Stimulated activated naive CD8-positive, alpha-beta T cell treated with anti-CD3 and anti-CD28 coated beads, Interleukin-15, Interleukin-2, amounts not matched to agents 100 ng/mL and 50 ng/mL, for 24 hours (primary cell): ENCODE data around the gene CCDC88B.

Source experiments
- H3K27ac Mint-ChIP-seq: one replicate; pipeline ENCODE4 v1.8.0; 2021; ENCODE audit warnings: mild to moderate bottlenecking, mixed read lengths
- H3K27me3 Mint-ChIP-seq: one replicate; pipeline ENCODE4 v1.8.0; 2021; ENCODE audit warnings: mixed read lengths
- H3K36me3 Mint-ChIP-seq: one replicate; pipeline ENCODE4 v1.8.0; 2021; ENCODE audit warnings: low read depth, mixed read lengths
- H3K4me1 Mint-ChIP-seq: one replicate; pipeline ENCODE4 v1.8.0; 2021; ENCODE audit warnings: low read depth, mixed read lengths
- H3K4me3 Mint-ChIP-seq: one replicate; pipeline ENCODE4 v1.8.0; 2021; ENCODE audit warnings: mild to moderate bottlenecking, mixed read lengths
- H3K9me3 Mint-ChIP-seq: one replicate; pipeline ENCODE4 v1.8.0; 2021; ENCODE audit warnings: mixed read lengths

CCDC88B gene

DNA sequence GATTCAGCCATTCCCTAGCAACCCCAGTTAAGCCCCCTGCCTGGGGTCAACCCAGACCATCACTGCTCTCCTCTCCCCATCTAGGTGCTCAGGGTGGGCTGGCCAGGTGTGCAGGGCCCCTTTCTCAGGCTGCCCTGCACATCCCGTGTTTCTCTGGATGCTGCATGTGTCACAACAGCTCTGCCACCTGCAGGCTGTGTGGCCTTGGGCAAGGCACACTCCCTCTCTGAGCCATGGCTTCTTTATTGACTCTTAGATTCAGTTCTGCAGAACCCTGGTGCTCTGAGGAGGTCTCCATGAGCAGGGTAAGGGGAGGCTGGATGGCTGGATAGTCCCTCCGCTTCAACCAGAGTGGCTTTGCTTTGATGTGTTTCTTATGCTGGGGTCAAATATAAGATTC is 43.6 kb downstream of the CCDC88B start:
- Mint-ChIP-seq H3K4me3 (no peak overlapping the region), H3K27me3 (no peaks in the 10 kb centered on the region), H3K36me3 (no peaks in the 10 kb centered on the region), H3K27ac (no peak overlapping the region), H3K9me3 (no peaks in the 10 kb centered on the region), H3K4me1 (peaks cover 19% of the 10 kb centered on the region)

DNA sequence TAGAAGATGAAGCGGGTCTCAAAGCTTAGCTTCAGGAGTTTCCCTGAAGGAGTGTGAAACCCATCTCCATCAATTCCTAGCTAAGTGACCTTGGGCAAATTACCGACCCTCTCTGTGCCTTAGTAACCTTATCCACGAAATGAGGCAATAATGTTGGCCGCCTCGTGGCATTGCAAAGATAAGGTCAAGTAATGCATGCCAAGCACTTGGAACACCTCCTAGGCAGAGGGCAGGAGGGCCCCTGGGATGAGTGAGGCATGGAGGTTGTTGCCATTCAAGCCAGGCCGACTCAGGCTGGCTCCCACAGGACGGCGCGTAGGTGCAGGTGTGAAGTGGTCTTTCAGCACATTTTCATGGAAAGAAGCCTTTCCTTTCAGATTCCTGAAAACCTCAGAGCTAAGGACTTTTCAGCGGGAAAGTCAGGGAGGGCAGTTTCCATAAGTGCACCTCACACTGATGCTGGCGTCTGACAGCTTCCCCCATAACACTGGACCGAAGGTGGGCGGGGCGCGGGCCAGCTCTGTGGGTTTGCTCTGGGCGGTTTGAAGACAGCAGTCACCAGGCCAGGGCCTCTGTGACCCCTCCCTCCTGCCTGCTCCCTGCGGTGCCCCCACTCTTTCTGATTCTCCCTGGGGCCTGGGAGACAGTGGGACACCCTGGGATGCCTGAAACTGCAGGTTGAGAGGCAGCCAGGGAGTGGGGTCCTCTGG is 44.2 kb downstream of the CCDC88B start:
- no peak overlapping the region for H3K4me3 Mint-ChIP-seq
- peaks cover 19% of the 10 kb centered on the region for H3K4me1 Mint-ChIP-seq
- H3K9me3 Mint-ChIP-seq: no peaks in the 10 kb centered on the region
- no peaks in the 10 kb centered on the region for H3K36me3 Mint-ChIP-seq
- no peaks in the 10 kb centered on the region for H3K27me3 Mint-ChIP-seq
- no peak overlapping the region for H3K27ac Mint-ChIP-seq

DNA sequence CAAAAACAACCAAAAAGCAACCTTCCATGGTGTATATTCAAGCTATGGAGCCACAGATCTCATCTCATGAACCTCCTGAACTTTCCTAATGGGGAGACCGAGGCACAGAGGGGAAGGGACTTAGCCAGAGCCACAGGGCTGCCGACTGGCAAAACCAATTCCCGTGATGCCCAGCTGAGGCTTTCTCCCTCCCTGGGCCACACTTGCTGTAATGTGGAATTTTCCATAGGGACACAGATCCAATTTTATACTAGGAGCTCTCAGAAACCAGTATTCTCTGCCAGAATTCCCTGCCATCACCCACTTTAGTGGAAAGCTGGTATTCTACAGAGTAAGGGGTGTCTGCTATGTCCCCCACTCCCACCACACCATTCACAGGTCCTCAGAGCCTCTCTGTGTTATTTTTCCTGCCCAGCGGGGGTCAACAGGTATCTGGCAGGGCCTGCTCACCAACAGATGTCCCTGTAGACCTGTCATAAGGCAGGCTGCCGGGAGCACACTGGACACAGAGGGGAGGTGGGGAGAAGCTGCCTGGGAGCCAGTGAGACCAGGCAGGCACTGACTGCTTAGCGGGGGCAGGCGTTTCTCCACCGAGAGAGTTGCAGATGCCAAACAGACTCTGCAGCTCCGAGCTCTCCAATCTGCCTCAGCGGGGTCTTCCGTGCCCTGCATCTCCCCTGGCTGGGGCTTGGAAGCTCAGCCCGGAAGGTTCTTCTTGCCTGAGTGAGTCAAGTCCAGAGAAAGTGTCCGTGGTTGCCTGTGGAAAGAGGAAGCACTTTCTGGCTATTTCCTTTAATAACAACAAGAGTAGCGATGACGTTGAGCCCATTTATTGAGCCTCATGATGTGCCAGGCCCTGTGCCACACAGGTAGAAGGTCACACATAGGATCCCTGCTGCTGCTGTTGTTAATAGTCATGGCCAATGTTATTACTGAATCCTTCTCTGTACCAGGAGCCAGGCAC is 45.3 kb downstream of the CCDC88B start:
- no peak overlapping the region for H3K27ac Mint-ChIP-seq
- no peak overlapping the region for H3K4me3 Mint-ChIP-seq
- no peaks in the 10 kb centered on the region for H3K27me3 Mint-ChIP-seq
- peaks cover 22% of the 10 kb centered on the region for H3K4me1 Mint-ChIP-seq
- no peaks in the 10 kb centered on the region for H3K36me3 Mint-ChIP-seq
- H3K9me3 Mint-ChIP-seq: peaks cover 7% of the 10 kb centered on the region

DNA sequence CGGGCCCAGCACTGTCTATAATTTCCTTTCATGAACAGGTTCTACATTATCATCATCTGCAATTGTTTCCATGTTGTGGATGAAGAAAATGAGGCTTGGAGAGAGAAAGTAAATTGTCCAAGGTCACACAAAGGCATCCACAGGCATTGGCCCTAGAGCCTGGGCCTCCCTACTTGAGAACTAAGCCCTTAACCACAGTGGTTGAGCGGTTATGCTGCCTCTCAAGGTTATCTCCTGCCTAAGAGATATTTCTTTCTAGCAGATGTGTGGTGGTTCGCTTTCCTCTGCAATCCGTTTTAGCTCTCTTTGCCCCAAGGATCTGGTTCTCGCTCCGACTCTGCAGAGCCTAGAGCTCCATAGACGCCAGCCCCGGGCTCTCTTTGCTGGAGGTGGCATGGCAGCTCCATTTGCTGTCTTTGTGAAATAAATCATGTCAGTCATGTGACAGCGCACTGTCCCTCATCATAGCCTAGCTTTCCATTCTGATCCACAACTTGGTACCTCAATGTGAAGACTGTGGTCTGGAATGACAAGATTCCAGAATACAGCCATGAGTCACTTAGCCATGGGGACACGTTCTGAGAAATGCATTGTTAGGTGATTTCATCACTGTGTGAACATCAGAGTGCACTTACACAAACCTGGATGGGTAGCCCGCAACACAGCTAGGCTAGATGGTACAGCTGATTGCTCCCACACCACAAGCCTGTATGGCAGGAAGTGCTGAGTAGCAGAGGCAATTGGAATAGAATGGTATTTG is 46.1 kb downstream of the CCDC88B start:
- H3K9me3 Mint-ChIP-seq: peaks cover 12% of the 10 kb centered on the region
- H3K36me3 Mint-ChIP-seq: no peaks in the 10 kb centered on the region
- H3K27me3 Mint-ChIP-seq: no peaks in the 10 kb centered on the region
- H3K4me1 Mint-ChIP-seq: peaks cover 29% of the 10 kb centered on the region
- no peak overlapping the region for H3K27ac Mint-ChIP-seq
- no peak overlapping the region for H3K4me3 Mint-ChIP-seq

DNA sequence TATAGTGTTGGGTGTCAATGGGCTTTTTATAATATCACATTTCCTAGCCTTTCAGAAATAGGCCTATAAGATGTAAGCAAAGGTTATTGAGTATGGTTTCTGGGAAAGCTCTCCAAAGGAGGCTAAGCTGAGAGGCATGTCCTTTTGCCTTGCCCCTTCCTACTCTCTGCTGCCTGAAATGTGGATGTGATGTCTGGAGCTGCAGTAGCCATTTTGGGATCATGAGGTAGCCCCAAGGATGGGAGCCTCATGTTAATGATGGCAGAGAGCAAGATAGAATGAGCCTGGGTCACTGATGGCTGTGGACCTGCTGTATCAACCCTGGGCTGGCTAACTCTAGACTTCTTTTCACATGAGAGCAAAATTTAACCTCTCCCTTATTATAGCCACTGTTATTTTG is 47.9 kb downstream of the CCDC88B start:
- Mint-ChIP-seq H3K4me3 (no peak overlapping the region), H3K27ac (no peak overlapping the region), H3K9me3 (peaks cover 12% of the 10 kb centered on the region), H3K4me1 (peaks cover 28% of the 10 kb centered on the region), H3K27me3 (no peaks in the 10 kb centered on the region), H3K36me3 (no peaks in the 10 kb centered on the region)

DNA sequence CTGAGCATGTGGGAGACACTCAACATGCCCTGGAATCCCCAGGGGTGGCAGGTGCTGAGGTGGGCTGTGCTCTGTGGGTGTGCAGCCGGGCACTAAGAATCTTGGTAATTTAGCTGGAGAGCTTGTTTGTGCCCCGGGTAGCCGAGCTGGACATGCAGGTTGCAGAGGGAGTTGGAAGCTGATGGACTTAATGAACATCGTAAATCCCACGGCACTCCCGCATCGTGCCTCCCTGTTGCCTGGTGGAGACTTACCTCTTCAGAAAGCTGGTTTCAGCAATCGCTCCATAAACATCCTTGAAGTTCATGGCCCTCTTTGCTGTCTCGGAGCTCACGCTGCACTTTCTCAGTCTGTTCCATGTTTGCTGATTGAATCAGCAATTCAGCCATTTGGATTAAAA is 48.9 kb downstream of the CCDC88B start:
- no peak overlapping the region for H3K27ac Mint-ChIP-seq
- no peak overlapping the region for H3K4me3 Mint-ChIP-seq
- H3K27me3 Mint-ChIP-seq: no peaks in the 10 kb centered on the region
- peaks cover 27% of the 10 kb centered on the region for H3K4me1 Mint-ChIP-seq
- no peaks in the 10 kb centered on the region for H3K36me3 Mint-ChIP-seq
- peaks cover 12% of the 10 kb centered on the region for H3K9me3 Mint-ChIP-seq

DNA sequence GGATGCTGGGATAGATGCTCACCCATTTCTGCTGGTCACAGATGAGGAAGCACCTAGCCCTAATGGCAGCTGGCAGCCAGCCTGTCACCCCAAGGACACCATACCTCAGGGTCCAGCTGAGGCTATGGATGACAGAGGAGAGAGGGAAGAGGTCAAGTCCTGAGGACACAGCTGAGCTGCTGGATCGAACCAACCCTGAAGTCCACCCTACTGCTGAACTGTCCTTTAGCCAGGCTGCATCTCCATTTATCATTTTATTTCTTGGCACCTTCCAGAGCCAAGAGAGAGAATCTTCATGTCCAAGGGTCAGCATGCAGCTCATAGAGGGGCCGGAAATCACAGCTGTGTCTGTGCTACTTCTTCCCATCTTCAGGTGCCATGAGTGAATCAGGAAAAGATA is 49.8 kb downstream of the CCDC88B start:
- peaks cover 27% of the 10 kb centered on the region for H3K4me1 Mint-ChIP-seq
- H3K4me3 Mint-ChIP-seq: no peak overlapping the region
- no peak overlapping the region for H3K27ac Mint-ChIP-seq
- no peaks in the 10 kb centered on the region for H3K27me3 Mint-ChIP-seq
- peaks cover 12% of the 10 kb centered on the region for H3K9me3 Mint-ChIP-seq
- H3K36me3 Mint-ChIP-seq: no peaks in the 10 kb centered on the region

DNA sequence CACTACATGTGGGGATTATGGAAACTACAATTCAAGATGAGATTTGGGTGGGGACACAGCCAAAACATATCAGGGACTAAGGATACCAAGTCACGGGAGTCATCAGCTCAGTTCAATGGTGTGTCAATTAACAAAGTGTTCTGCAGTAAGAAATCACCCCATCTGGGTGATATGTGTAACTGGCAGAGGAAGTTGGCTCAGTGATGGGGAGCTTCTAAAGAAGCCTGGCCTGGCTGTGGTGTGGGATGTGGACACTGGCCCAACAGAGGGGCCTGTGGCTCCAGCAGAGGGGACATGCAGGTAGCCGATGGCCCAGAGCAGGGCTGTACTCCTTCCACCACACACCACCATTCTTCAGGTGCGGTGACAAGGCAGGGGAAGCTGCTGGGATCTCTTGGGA is 50.6 kb downstream of the CCDC88B start:
- Mint-ChIP-seq H3K27ac (no peak overlapping the region), H3K36me3 (no peaks in the 10 kb centered on the region), H3K4me1 (peaks cover 27% of the 10 kb centered on the region), H3K9me3 (peaks cover 12% of the 10 kb centered on the region), H3K27me3 (no peaks in the 10 kb centered on the region), H3K4me3 (no peak overlapping the region)

DNA sequence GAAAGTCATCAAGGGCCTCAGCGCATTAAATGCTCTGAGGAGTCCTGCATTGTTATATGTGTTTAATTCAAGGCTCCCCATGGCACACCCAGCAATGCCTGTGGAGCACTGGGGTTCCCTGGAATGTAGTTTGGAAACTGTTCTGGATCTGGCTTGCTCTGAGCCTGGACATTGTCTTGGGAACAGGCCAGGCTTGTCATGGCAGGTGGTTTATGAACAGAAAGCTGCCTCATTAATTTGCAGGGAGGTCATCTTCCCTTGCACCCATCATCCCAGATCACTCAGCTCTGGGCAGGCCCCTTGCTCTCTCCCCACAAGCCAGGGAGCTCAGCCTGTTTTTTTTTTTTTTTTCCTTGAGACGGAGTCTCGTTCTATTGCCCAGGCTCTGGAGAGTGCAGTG is 51.8 kb downstream of the CCDC88B start:
- H3K36me3 Mint-ChIP-seq: no peaks in the 10 kb centered on the region
- H3K9me3 Mint-ChIP-seq: peaks cover 12% of the 10 kb centered on the region
- H3K4me1 Mint-ChIP-seq: peaks cover 21% of the 10 kb centered on the region
- H3K4me3 Mint-ChIP-seq: no peak overlapping the region
- no peaks in the 10 kb centered on the region for H3K27me3 Mint-ChIP-seq
- H3K27ac Mint-ChIP-seq: no peak overlapping the region

DNA sequence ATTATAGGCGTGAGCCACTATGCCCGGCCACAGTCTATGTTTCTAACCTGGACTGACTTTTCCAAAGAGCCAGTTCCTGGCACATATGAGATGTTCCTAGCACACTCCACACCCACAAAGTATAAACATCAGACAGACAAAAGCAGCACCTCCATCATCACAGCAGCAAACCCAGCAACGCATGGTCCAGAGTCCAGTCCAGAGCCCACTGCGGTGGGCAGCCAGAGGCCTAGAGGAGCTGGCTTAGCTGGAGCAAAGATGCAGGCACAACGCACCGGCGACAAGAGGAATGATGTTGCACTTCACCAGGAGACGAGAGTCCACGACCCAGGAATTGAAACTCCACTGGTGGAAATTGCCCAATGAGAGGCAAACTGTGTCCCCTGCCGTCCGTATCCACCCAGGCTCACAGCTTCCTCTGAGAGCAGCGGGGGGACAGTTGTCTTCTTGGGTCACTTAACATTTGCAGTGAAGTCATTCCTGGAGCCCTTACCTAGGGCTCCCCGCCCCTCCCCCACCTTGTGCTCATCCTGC is 55.6 kb downstream of the CCDC88B start:
- Mint-ChIP-seq H3K36me3 (no peaks in the 10 kb centered on the region), H3K4me1 (peaks cover 10% of the 10 kb centered on the region), H3K27ac (no peak overlapping the region), H3K27me3 (peaks cover 4% of the 10 kb centered on the region), H3K4me3 (no peak overlapping the region), H3K9me3 (peaks cover 1% of the 10 kb centered on the region)

DNA sequence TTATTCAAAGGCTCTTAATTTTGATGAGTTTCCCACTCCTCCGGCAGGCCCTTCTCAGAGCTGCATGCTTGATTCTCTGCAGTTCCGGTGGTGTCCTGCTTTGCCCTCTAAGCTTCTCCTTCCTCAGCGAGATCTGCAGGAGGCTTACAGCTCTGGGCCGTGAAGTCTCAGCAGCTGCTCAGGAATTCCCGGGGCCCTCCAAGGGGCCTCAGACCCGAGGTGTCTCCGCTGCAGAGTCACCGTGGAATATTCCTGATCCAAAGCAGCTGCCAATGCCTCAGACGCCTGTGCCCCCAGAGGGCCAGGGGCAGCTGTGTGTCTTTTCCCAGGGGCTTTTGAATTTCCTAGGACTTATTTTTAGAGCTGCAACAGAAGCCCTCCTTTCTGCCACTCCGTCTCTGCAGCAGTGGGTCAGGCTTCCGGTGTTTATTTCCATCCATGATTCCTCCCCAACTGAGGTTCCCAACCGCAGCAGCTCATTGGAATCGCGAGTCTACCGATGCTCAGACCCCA is 56.1 kb downstream of the CCDC88B start:
- Mint-ChIP-seq H3K4me1 (peaks cover 6% of the 10 kb centered on the region), H3K27me3 (peaks cover 4% of the 10 kb centered on the region), H3K27ac (no peak overlapping the region), H3K4me3 (no peak overlapping the region), H3K9me3 (no peaks in the 10 kb centered on the region), H3K36me3 (no peaks in the 10 kb centered on the region)

DNA sequence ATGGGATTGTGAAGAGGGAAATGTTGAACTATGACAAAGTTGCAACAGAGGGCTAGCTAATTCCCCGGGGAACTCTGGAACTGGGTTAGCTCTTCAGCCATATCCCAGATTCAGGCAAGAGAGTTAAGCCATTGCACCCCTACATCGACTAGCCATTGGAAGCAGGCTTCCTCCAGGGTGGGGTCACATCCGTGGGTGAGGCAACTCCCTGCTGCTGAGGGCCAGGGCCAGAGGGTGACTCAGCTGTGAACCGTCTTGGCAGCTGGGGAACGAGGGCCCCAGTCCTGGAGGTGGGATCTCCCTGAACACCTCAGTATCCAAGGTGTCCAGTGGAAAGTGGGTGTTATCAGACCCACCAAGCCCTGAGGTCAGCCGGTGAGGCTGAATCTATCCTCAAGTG is 60.1 kb downstream of the CCDC88B start:
- H3K36me3 Mint-ChIP-seq: no peaks in the 10 kb centered on the region
- no peaks in the 10 kb centered on the region for H3K9me3 Mint-ChIP-seq
- H3K27me3 Mint-ChIP-seq: peaks cover 4% of the 10 kb centered on the region

DNA sequence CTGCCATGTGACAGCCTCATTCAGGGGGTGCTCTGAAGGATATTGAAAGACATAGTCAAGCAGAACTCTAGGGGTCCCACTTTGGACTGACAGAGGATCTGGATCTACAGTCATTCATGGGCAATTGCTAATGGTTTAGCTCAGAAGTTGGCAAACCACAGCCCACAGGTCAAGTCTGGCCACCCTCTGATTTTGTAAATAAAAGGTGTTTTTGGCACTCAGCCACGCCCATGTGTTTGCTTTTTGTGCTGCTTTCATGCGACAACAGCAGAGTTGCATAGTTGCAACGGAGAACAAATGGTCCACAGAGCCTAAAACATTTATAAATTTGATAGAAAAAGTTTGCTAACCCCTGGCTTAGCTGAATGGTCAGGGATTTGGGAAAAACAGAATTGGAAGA is 60.7 kb downstream of the CCDC88B start:
- Mint-ChIP-seq H3K4me3 (no peak overlapping the region), H3K9me3 (no peaks in the 10 kb centered on the region), H3K27ac (no peak overlapping the region), H3K4me1 (no peaks in the 10 kb centered on the region), H3K36me3 (no peaks in the 10 kb centered on the region), H3K27me3 (peaks cover 4% of the 10 kb centered on the region)

More for the DNA sequence above, 60.1 kb downstream of the CCDC88B start:
- no peaks in the 10 kb centered on the region for H3K4me1 Mint-ChIP-seq
- no peak overlapping the region for H3K27ac Mint-ChIP-seq
- H3K4me3 Mint-ChIP-seq: no peak overlapping the region

DNA sequence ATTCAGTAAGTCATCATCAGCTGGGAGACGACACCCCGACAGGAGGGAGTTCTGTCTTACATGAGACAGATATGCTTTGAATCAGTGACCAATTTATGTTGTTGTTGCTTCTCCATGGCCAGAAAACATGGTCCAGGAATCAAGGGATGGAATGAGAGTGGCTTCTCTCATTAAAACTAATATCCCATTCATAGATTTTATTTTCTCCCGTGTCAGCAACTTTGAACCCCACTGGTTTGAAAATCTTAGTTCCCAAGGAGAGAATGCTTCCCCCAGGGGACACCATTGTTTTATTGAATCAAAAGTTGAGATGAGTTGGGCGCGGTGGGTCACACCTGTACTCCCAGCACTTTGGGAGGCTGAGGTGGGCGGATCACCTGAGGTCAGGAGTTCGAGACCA is 61.8 kb downstream of the CCDC88B start:
- Mint-ChIP-seq H3K9me3 (no peaks in the 10 kb centered on the region), H3K4me3 (no peak overlapping the region), H3K4me1 (no peaks in the 10 kb centered on the region), H3K27me3 (peaks cover 4% of the 10 kb centered on the region), H3K27ac (no peak overlapping the region), H3K36me3 (no peaks in the 10 kb centered on the region)
